ENCODE data around the gene CEP57.
A peak's percentile ranks its signal among the peaks of the same experiment; 100 is the strongest.
"Not testable (repeated sequence)": the region's sequence is repeated elsewhere in the genome, so short reads cannot be mapped to it uniquely, and the experiment has no call there.

CEP57 gene

DNA sequence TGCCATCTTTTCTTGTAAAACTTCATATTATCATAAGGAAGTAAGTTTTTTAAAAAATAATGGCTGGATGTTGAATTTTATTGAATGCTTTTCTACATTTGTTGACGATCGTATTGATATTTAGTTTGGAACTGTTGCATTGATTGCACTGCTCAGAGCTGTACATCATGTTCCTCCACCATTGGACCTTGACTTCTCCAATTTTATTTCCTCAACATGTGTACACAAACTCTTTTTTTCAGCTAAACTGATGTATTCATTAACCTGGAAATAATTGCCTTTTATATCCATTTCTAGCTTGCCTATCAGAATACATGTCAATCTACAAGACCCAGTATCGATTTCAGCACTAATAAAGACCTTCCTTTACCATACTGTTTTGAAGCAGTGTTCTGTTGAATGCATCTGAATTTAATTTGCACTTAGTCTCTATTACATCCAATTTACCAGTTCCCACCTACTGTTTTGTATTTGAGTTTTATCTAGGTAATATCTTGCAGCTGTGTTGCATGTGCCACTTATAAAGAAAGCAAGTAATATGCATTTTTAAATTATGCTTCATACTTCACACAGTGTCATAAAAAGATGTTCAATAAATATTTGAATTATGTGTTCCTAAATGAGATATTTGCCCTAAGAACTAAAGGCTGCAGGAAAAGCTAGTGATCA, 5.5 kb downstream of the CEP57 start:
- no peak overlapping the region for H3K27ac ChIP-seq
- DNase-seq (ENCODE audit: low read depth, low spot score) = no peak

GRCh38 chr11:95796501-95796900, 6.2 kb downstream of the CEP57 start:
- H3K27ac ChIP-seq = no peak overlapping the region
- DNase-seq (ENCODE audit: low read depth, low spot score) = no peak

GRCh38 chr11:95799546-95799945, 9.2 kb downstream of the CEP57 start:
- no peak overlapping the region for H3K27ac ChIP-seq
- no peak for DNase-seq (ENCODE audit: low read depth, low spot score)

- no peak overlapping the region for H3K27ac ChIP-seq
- DNase-seq (ENCODE audit: low read depth, low spot score) = no peak
Measured at GRCh38 chr11:95800438-95800837, 10.1 kb downstream of the CEP57 start.

GRCh38 chr11:95802806-95803205, 12.5 kb downstream of the CEP57 start:
- no peak for DNase-seq (ENCODE audit: low read depth, low spot score)
- H3K27ac ChIP-seq = no peak overlapping the region

- DNase-seq (ENCODE audit: low read depth, low spot score) = no peak
- H3K27ac ChIP-seq = no peak overlapping the region
Measured at GRCh38 chr11:95803973-95804372, 13.7 kb downstream of the CEP57 start.

GRCh38 chr11:95805869-95806268, 15.6 kb downstream of the CEP57 start:
- no peak for DNase-seq (ENCODE audit: low read depth, low spot score)
- H3K27ac ChIP-seq = no peak overlapping the region

GRCh38 chr11:95806464-95806863, 16.2 kb downstream of the CEP57 start:
- not testable (repeated sequence) for DNase-seq (ENCODE audit: low read depth, low spot score); H3K27ac ChIP-seq

- DNase-seq (ENCODE audit: low read depth, low spot score); H3K27ac ChIP-seq: not testable (repeated sequence)
Measured at GRCh38 chr11:95811052-95811451, 20.8 kb downstream of the CEP57 start.

DNA sequence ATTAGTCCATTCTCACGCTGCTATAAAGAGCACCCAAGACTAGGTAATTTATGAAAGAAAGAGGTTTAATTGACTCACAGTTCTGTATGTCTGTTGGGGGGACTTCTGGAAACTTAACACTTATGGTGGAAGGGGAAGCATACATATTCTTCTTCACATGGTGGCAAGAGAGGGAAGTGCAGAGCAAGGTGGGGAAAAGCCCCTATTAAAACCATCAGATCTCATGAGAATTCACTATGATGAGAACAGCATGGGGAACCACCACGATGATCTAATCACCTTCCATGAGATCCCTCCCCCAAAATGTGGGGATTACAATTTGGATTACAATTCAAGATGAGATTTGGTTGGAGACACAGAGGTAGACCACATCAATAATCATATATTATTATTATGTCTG, 25.7 kb downstream of the CEP57 start:
- DNase-seq (ENCODE audit: low read depth, low spot score) = no peak
- no peak overlapping the region for H3K27ac ChIP-seq

- DNase-seq (ENCODE audit: low read depth, low spot score) = no peak
- no peak overlapping the region for H3K27ac ChIP-seq
Measured at GRCh38 chr11:95821640-95822039, 31.3 kb downstream of the CEP57 start.

DNA sequence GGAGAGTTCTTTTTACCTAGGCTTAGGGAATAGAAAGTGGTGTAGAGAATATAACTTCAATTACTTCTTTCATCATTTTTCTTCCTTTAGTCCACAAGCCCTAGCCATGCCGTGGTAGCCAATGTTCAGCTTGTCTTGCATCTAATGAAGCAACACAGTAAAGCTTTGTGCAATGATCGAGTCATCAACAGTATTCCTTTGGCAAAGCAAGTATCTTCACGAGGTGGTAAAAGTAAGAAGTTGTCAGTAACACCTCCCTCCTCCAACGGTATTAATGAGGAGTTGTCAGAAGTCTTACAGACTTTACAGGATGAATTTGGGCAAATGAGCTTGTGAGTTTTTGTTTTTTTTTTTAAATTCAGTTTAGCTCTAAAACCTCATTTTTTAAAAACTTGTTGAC, 37.4 kb downstream of the CEP57 start:
- peak overlapping the region; percentile 29 for H3K27ac ChIP-seq
- DNase-seq (ENCODE audit: low read depth, low spot score) = no peak

DNA sequence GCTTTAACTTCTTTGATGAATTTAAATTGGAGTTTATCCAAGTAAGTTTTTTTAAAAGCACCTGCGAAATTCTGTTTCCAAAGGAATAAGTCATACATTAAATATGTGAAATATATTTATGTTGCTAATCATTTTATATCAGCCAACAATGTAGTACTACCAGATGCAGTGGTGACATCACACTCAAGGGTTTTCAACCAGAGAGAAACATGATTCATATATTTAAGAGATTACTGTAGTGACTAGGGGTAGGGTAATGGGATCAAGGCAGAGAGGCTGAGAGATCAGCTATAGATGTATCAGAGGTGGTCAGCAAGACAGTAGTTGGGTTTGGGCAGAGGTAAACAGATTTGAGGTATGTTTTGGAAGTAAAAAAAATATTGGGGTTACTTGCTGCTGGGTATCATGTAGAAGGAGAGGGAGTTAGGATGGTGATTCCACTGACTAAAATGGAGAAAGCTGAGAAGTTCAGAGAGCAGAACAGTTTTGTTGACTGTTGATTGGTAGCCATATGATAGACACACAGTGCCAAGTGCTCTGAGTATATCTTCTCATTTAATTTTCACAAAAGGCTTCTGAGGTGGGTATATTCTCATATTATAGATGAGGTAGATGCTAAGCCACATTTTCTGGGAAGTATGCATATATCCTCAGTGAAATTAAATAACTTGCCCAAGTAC, 39.4 kb downstream of the CEP57 start:
- no peak for DNase-seq (ENCODE audit: low read depth, low spot score)
- H3K27ac ChIP-seq = peak overlapping the region; percentile 43

DNA sequence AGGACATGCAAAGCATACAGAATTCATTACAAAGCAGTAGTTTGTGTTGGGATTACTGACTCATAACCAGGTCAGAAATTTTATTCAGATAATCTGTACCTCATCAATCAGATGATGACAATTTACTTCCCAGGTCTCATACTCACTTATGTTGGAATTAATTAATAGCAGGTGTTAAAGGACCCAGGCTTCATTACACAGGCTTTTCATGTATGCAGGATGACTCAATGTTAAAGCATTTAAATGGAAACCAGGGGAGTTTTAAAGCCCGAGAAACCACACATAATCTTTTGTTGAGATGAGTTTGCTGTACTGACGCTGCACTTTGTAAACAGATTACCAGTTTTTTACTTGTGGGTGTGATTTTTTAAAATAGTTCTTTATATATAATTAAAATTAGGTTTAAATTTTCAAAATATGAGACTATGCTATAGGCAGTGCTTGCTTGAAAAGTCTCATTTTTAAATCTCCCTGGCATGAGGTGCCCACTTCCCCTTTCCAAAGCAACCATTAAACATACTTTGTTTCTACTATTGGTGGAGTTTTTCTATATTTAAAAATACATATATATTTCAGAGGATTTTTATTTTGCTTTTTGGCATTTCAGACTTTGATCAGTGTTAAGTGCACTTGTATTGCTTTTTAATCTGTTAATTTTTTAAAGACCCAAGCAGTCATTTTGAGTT, 41.0 kb downstream of the CEP57 start:
- peak overlapping the region; percentile 43 for H3K27ac ChIP-seq
- no peak for DNase-seq (ENCODE audit: low read depth, low spot score)

DNA sequence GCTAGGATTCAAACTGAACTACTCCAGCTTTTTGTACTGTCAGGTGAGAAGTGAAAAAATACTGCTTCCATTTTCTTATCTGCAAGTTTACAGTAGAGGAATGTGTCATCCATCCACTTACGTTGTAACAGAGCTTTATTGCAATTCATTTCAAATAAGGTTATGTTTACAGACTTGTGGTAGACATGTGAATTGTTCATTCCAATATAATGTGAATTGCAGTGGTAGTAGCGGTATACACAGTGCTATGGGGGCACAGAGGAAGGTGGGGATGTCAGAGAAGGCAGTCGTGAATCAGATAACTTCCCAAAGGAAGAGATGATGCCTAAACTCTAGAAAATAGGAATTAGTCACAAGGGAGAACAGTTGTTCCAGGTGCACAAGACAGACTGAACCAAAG, 42.5 kb downstream of the CEP57 start:
- peak overlapping the region; percentile 43 for H3K27ac ChIP-seq

GRCh38 chr11:95833378-95833777, 43.1 kb downstream of the CEP57 start:
- no peak for DNase-seq (ENCODE audit: low read depth, low spot score)
- no peak overlapping the region for H3K27ac ChIP-seq

More for the DNA sequence above, 42.5 kb downstream of the CEP57 start:
- DNase-seq (ENCODE audit: low read depth, low spot score) = no peak

DNA sequence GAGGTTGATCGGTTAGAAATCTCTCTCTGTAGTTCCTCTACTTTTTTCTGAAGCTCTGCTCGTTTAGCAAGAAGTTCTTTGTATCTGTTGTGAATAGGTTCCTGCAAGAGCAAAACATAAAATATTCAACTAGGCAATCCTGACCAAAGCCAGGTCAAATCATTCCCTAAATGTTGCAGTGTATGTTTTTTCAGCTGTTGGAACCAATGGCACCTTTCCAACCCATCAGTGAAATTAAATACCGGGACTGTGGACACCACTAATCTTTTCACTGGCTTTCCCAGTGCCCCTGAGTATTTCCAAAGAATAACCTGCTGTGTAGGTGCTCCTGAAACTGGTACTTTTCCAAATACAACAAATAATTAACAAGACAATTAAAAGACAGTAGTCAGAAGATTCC, 45.1 kb downstream of the CEP57 start:
- DNase-seq (ENCODE audit: low read depth, low spot score) = no peak
- H3K27ac ChIP-seq = no peak overlapping the region

GRCh38 chr11:95835768-95836488, 45.6 kb downstream of the CEP57 start:
- H3K27ac ChIP-seq = peak overlapping the region; percentile 37
- DNase-seq (ENCODE audit: low read depth, low spot score) = peak; percentile 49

GRCh38 chr11:95845167-95845566, 54.9 kb downstream of the CEP57 start:
- no peak overlapping the region for H3K27ac ChIP-seq
- DNase-seq (ENCODE audit: low read depth, low spot score) = no peak

GRCh38 chr11:95849087-95849825, 59.0 kb downstream of the CEP57 start:
- DNase-seq (ENCODE audit: low read depth, low spot score) = no peak
- H3K27ac ChIP-seq = no peak overlapping the region

Measured in epithelial cell of prostate (primary cell).